22Rv1 (cell line): Measurements from ENCODE around the gene FN3K.

Experiments
- CTCF ChIP-seq: fragments of 450-650 bp; IDR thresholded peaks from 2 replicates; pipeline ENCODE4 v1.5.1; 2017; ENCODE audit warnings: mild to moderate bottlenecking
- ZFX ChIP-seq: fragments of 450-650 bp; IDR thresholded peaks from 2 replicates; pipeline ENCODE4 v1.6.1; 2017; ENCODE audit warnings: antibody characterized with exemption, borderline replicate concordance

GRCh38 chr17:82703935-82704865 lies 31.2 kb upstream of the FN3K start:
- TF ChIP-seq CTCF (no peak), ZFX (no peak)
